ENCODE results near the gene ELP4. TPM values are rescaled to one million over a fixed set of nuclear protein-coding genes. Genes with fewer than 3 reads are reported as not detected.

Gene ELP4
- total RNA-seq, 1 experiment from 2014 or later, result 17.2 TPM

DNA sequence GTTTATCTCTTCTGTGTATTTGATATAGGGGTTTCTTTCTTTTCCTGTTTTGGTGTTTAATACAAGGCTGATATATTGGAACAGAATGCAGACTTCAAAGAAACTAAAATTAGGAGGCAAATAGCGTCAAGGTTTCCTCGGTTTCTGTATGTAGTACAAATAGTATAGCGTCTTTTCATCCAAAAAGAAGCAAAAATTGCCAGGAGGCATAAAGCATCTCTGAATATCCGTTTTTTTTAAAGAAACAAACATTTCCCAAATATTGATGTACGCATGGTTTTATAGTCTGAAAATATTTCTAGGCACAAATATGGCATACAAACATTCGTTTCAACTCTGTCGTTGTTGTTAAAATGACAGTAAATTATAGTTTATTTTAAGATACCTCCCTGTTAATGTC lies 318.6 kb downstream of the ELP4 start:
- Histone ChIP-seq H3K4me3 (ENCODE audit: low read depth in 2 of 2, low read length in 2 of 2) (no peak overlapping the region), H3K9me3 (ENCODE audit: control insufficient read depth, insufficient read depth, low read depth, low read length) (no peaks in the 10 kb centered on the region), H3K4me1 (ENCODE audit: control insufficient read depth, insufficient read depth, low read length) (no peaks in the 10 kb centered on the region), H3K36me3 (ENCODE audit: control insufficient read depth, insufficient read depth, low read length) (no peaks in the 10 kb centered on the region), H3K27me3 (ENCODE audit: control insufficient read depth, insufficient read depth, low read length) (peaks cover 15% of the 10 kb centered on the region), H3K27ac (ENCODE audit: low read length) (no peak overlapping the region)
- TF ChIP-seq, protein P1, sequence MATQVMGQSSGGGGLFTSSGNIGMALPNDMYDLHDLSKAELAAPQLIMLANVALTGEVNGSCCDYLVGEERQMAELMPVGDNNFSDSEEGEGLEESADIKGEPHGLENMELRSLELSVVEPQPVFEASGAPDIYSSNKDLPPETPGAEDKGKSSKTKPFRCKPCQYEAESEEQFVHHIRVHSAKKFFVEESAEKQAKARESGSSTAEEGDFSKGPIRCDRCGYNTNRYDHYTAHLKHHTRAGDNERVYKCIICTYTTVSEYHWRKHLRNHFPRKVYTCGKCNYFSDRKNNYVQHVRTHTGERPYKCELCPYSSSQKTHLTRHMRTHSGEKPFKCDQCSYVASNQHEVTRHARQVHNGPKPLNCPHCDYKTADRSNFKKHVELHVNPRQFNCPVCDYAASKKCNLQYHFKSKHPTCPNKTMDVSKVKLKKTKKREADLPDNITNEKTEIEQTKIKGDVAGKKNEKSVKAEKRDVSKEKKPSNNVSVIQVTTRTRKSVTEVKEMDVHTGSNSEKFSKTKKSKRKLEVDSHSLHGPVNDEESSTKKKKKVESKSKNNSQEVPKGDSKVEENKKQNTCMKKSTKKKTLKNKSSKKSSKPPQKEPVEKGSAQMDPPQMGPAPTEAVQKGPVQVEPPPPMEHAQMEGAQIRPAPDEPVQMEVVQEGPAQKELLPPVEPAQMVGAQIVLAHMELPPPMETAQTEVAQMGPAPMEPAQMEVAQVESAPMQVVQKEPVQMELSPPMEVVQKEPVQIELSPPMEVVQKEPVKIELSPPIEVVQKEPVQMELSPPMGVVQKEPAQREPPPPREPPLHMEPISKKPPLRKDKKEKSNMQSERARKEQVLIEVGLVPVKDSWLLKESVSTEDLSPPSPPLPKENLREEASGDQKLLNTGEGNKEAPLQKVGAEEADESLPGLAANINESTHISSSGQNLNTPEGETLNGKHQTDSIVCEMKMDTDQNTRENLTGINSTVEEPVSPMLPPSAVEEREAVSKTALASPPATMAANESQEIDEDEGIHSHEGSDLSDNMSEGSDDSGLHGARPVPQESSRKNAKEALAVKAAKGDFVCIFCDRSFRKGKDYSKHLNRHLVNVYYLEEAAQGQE (IDR thresholded peaks at IDR 0.05; ENCODE audit: insufficient read depth in 1 of 2, low read depth in 2 of 2, low read length in 1 of 2), result no peak
- TF ChIP-seq SIN3A (IDR thresholded peaks at IDR 0.05; ENCODE audit: borderline replicate concordance, insufficient read depth, low read depth, low read length), result no peak
- TF ChIP-seq POLR2AphosphoS5 (IDR thresholded peaks at IDR 0.05; ENCODE audit: low read depth, low read length), result no peak
- TF ChIP-seq TCF7L2 (IDR thresholded peaks at IDR 0.05; ENCODE audit: low read depth, low read length), result no peak
- TF ChIP-seq, protein P2, sequence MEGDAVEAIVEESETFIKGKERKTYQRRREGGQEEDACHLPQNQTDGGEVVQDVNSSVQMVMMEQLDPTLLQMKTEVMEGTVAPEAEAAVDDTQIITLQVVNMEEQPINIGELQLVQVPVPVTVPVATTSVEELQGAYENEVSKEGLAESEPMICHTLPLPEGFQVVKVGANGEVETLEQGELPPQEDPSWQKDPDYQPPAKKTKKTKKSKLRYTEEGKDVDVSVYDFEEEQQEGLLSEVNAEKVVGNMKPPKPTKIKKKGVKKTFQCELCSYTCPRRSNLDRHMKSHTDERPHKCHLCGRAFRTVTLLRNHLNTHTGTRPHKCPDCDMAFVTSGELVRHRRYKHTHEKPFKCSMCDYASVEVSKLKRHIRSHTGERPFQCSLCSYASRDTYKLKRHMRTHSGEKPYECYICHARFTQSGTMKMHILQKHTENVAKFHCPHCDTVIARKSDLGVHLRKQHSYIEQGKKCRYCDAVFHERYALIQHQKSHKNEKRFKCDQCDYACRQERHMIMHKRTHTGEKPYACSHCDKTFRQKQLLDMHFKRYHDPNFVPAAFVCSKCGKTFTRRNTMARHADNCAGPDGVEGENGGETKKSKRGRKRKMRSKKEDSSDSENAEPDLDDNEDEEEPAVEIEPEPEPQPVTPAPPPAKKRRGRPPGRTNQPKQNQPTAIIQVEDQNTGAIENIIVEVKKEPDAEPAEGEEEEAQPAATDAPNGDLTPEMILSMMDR (IDR thresholded peaks at IDR 0.05), result no peak
- CTCF ChIA-PET, result no interaction called here
- DNase-seq (ENCODE audit: low read depth, low spot score), result no peak
- POLR2A ChIA-PET, result no interaction called here
- BruUV-seq (replicated peaks), result no TSS peak
- in situ Hi-C loops (cut with HindIII; ENCODE audit: low pct_unique_long_range_greater_than_20kb, low sequenced_read_pairs) (no loop called here), intact Hi-C loops (cut with micrococcal nuclease; ENCODE audit: unreplicated experiment) (no loop called here)
- no peak for ATAC-seq

DNA sequence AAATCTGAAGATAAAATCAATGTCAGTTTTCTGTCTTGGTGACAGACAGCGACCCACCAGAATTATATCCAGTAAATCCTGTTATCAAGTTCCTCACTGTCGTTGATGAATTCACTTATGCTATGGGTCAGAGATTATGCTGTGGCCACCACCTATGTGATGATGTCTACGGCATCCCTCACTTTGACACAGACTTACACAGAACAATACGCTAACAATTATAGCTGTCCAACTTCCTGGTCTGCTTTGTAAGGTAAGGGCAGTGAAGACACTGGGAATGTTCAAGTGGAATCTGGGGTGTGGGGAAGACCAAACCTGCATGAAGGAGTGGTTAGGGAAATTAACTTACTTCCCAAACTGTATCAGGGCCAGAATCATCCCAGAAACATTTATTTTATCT lies 320.8 kb downstream of the ELP4 start:
- Histone ChIP-seq H3K36me3 (ENCODE audit: control insufficient read depth, insufficient read depth, low read length) (no peaks in the 10 kb centered on the region), H3K27me3 (ENCODE audit: control insufficient read depth, insufficient read depth, low read length) (peaks cover 17% of the 10 kb centered on the region), H3K9me3 (ENCODE audit: control insufficient read depth, insufficient read depth, low read depth, low read length) (no peaks in the 10 kb centered on the region), H3K4me3 (ENCODE audit: low read depth in 2 of 2, low read length in 2 of 2) (no peak overlapping the region), H3K27ac (ENCODE audit: low read length) (no peak overlapping the region), H3K4me1 (ENCODE audit: control insufficient read depth, insufficient read depth, low read length) (no peaks in the 10 kb centered on the region)
- DNase-seq (ENCODE audit: low read depth, low spot score) (no peak), ATAC-seq (no peak)
- intact Hi-C loops (cut with micrococcal nuclease; ENCODE audit: unreplicated experiment) (no loop called here), in situ Hi-C loops (cut with HindIII; ENCODE audit: low pct_unique_long_range_greater_than_20kb, low sequenced_read_pairs) (no loop called here)
- BruUV-seq (replicated peaks), result no TSS peak
- CTCF ChIA-PET, result no interaction called here
- POLR2A ChIA-PET, result no interaction called here
- TF ChIP-seq SIN3A (IDR thresholded peaks at IDR 0.05; ENCODE audit: borderline replicate concordance, insufficient read depth, low read depth, low read length), result no peak
- no peak for TF ChIP-seq POLR2AphosphoS5 (IDR thresholded peaks at IDR 0.05; ENCODE audit: low read depth, low read length)
- no peak for TF ChIP-seq TCF7L2 (IDR thresholded peaks at IDR 0.05; ENCODE audit: low read depth, low read length)
- TF ChIP-seq, protein P2 (IDR thresholded peaks at IDR 0.05), result no peak
- TF ChIP-seq, protein P1 (IDR thresholded peaks at IDR 0.05; ENCODE audit: insufficient read depth in 1 of 2, low read depth in 2 of 2, low read length in 1 of 2), result no peak
